Body of pancreas (tissue), 4 donors: ENCODE data around the gene FYB1. TPM values are rescaled to one million over a fixed set of nuclear protein-coding genes. Genes with fewer than 3 reads are reported as not detected.

Experiments used
- ATAC-seq: fragments of 150-250 bp; one replicate; pipeline ENCODE4 v1.9.1; 2016
- DNase-seq, 4 donors: peaks; one replicate each; pipeline ENCODE4 v3.0.0-alpha.2; 2019
- H3K27ac ChIP-seq, 4 donors: fragments of 200-600 bp; sonication (generic); 1 replicate in 3 of 4; 2 replicates in 1 of 4; pipeline versions ENCODE4 v1.5.1 to v1.6.1; 2016 to 2019; ENCODE audit warnings: mild to moderate bottlenecking in 1 of 4, mixed read lengths in 1 of 4, moderate library complexity in 1 of 4
- H3K27me3 ChIP-seq, 2 donors: fragments of 200-600 bp; sonication (generic); one replicate each; pipeline ENCODE4 v1.6.0; 2016; ENCODE audit warnings: mild to moderate bottlenecking in 1 of 2
- H3K36me3 ChIP-seq, 2 donors: fragments of 200-600 bp; sonication (generic); replicated peaks in 1 of 2; 2 replicates each; pipeline ENCODE4 v1.5.1; 2016; ENCODE audit warnings: low read depth in 2 of 2; ENCODE audit not compliant: insufficient read depth in 1 of 2
- H3K4me1 ChIP-seq: fragments of 200-600 bp; sonication (generic); one replicate; pipeline ENCODE4 v1.6.0; 2016
- H3K4me3 ChIP-seq, 2 donors: fragments of 200-600 bp; sonication (generic); 1 replicate in 1 of 2; 2 replicates in 1 of 2; pipeline ENCODE4 v1.5.1; 2016 to 2019
- H3K9me3 ChIP-seq, 3 donors: fragments of 200-600 bp; sonication (generic); 1 replicate in 2 of 3; 2 replicates in 1 of 3; pipeline ENCODE4 v1.5.1; 2016
- CTCF ChIP-seq, 7 experiments: fragments of 450-650 bp in 4 of 7; fragments of 200-600 bp in 3 of 7; sonication (generic) in 3 of 7; IDR thresholded peaks; one replicate each; pipeline ENCODE4 v1.5.1; 2016 to 2019; ENCODE audit warnings: antibody characterized with exemption in 7 of 7
- POLR2A ChIP-seq, 3 donors: fragments of 450-650 bp; IDR thresholded peaks; one replicate each; pipeline ENCODE4 v1.6.1; 2016; ENCODE audit warnings: antibody characterized with exemption in 3 of 3, mild to moderate bottlenecking in 2 of 3
- WGBS, 2 donors: methylation state at CpG; one replicate each; pipeline ENCODE4 v1.1.5; 2017; 5-methylcytosine and 5-hydroxymethylcytosine counted together
- intact Hi-C: fragments of 100-400 bp; cut with DNase I; formaldehyde crosslinking; loops from one replicate; pipeline ENCODE4 v1.15.1; 2023
- total RNA-seq, 2 donors: library from RNA; depleted of rRNA; stranded (reverse); fragments of >200 nt; gene quantifications; one replicate each; pipeline ENCODE4 v1.1.0, GENCODE V29; 2016

FYB1 gene
- total RNA-seq, 2 donors from 2014 or later, result 2.9 to 3.0 TPM

DNA sequence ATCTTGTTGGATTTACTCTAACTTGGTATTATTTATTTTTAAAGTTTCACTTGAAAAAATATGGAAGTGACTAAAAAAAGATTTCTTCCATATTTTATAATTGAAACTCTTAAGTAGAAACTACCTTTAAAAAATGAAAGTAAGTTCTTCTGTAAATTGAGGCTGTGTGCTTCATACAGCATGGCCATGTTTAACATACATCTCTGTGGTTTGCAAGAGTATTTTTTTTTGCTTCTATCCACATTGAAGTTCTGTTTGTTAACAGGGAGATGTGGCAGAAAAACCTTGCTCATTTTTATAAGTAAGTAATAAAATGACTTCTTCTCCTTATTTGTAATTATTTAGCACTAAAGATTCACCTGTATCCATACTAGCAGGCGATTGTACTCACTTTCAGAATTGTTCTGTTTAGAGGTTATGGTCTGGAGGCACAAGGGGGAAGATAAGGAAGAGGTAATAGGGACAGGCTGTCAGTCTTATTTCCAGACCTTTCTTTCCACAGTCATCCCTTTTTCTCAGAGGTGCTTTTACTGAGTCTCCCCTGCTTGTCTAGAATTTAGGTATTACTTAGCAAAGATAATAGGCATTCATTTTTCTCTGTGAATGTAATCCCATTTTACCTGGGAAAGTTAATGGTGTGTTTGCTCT, 16.0 kb downstream of the FYB1 start:
- no peak overlapping the region for H3K27ac ChIP-seq
- WGBS, 2 donors, result 62 to 81% methylated on average over 1 of the region's 1 CpG
- no peak for ATAC-seq

DNA sequence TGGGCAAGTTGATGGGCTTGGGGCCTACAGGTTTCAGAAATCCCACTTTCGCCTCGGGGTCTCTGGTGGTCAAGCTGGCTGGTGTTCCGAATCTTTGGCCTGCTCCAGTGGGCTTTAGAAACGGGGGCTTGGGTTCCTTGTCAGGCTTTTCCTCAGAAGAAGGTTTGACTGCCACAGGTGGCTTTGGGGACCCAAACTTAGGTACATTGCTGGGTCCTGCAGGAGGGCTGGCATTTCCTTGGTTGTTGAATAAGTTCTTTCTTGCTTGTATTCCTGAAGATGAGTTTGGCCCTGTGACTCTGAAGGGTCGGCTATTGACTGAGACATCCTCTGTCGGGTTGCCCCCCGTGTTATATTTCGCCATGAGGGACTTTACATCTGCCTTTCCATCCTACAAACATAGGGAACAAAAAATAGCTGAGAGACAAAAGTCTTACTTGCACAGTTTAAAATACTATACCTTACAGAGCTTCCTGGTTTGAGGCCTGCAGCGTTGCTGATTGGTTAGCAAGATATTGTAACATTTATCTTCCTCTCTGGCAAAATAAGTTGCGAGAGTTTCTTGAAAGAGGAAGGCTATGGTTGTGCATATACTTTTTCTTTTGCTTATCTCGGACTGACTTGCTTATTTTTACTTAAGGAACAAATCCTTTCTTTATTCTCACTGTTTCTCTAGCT, 16.6 kb downstream of the FYB1 start:
- no peaks in the 10 kb centered on the region for H3K4me1 ChIP-seq
- no peak overlapping the region for H3K27ac ChIP-seq
- intact Hi-C loops, result no loop called here
- no peak overlapping the region for H3K4me3 ChIP-seq
- TF ChIP-seq CTCF (IDR thresholded peaks at IDR 0.05) (no peak), POLR2A (IDR thresholded peaks at IDR 0.05) (no peak)
- 75 to 82% methylated on average over 11 of the region's 11 CpGs for WGBS, 2 donors
- no peaks in the 10 kb centered on the region for H3K9me3 ChIP-seq
- H3K27me3 ChIP-seq, result no peaks in the 10 kb centered on the region
- ATAC-seq (no peak), DNase-seq (peak in 1 of 4 donors; percentile 28)
- H3K36me3 ChIP-seq, result no peaks in the 10 kb centered on the region

More for the DNA sequence above, 16.0 kb downstream of the FYB1 start:
- Histone ChIP-seq H3K36me3 (no peaks in the 10 kb centered on the region), H3K9me3 (no peaks in the 10 kb centered on the region), H3K4me1 (no peaks in the 10 kb centered on the region), H3K27me3 (no peaks in the 10 kb centered on the region), H3K4me3 (no peak overlapping the region)
- no peak for DNase-seq
- TF ChIP-seq POLR2A (IDR thresholded peaks at IDR 0.05) (no peak), CTCF (IDR thresholded peaks at IDR 0.05) (no peak)
- intact Hi-C loops, result no loop called here

GRCh38 chr5:39201781-39202596, 17.4 kb downstream of the FYB1 start:
- no peak overlapping the region for H3K4me3 ChIP-seq
- H3K4me1 ChIP-seq, result no peaks in the 10 kb centered on the region
- WGBS, 2 donors, result 71 to 79% methylated on average over 11 of the region's 11 CpGs
- no peak for ATAC-seq
- H3K36me3 ChIP-seq, result no peaks in the 10 kb centered on the region
- H3K27me3 ChIP-seq, result no peaks in the 10 kb centered on the region
- TF ChIP-seq CTCF (IDR thresholded peaks at IDR 0.05) (no peak), POLR2A (IDR thresholded peaks at IDR 0.05) (no peak)
- no peaks in the 10 kb centered on the region for H3K9me3 ChIP-seq
- H3K27ac ChIP-seq, result no peak overlapping the region
- intact Hi-C loops, result no loop called here
- no peak for DNase-seq

DNA sequence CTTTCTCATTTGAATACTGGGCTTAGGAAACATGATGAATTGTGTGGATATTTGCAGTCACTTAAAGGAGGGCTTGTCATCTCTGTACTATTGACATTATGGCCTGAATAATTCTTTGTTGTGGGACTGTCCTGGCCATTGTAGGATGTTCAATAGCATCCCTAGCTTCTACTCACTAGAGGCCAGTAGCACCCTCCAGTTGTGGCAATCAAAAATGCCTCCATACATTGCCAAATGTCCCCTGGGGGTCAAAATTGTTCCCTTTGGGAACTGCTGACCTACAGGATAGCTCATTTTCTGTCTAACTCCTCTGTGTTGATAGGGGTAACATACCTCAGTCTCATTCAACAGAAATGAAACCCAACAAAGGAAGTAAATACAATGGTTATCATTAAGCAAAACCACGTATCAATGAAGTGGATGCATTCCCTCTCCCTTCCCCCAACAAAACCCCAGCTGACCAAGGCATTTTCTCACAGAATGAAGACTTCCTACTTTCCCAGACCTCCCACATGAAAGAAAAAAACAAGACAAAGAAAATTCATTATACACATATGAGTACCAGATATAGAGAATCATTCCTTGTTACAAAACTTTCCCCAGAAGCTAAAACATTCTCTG, 18.1 kb downstream of the FYB1 start:
- no peak overlapping the region for H3K4me3 ChIP-seq
- ATAC-seq, result no peak
- 55 to 82% methylated on average over 1 of the region's 1 CpG for WGBS, 2 donors
- intact Hi-C loops, result no loop called here
- H3K27ac ChIP-seq, result no peak overlapping the region
- no peaks in the 10 kb centered on the region for H3K4me1 ChIP-seq
- no peaks in the 10 kb centered on the region for H3K36me3 ChIP-seq
- DNase-seq, result no peak
- no peaks in the 10 kb centered on the region for H3K9me3 ChIP-seq
- no peaks in the 10 kb centered on the region for H3K27me3 ChIP-seq
- TF ChIP-seq POLR2A (IDR thresholded peaks at IDR 0.05) (no peak), CTCF (IDR thresholded peaks at IDR 0.05) (no peak)
